Measurements from ENCODE around the gene GPR153.

GPR153 gene

GRCh38 chr1:6200188-6200809, 60.6 kb downstream of the GPR153 start:
- DNase-seq (ENCODE audit: low read depth): no peak

- peak; percentile 97 for DNase-seq (ENCODE audit: low read depth)
Observed at GRCh38 chr1:6199298-6200187, 61.4 kb downstream of the GPR153 start, which contains the start of gene RPL22. TSS of gene RPL22 (minus strand) at chr1:6199595. CDS start at chr1:6199573, 22 bp downstream.

GRCh38 chr1:6198646-6199297, 62.1 kb downstream of the GPR153 start:
- DNase-seq (ENCODE audit: low read depth): no peak

- DNase-seq (ENCODE audit: low read depth): no peak
Observed at GRCh38 chr1:6197746-6198427, 63.0 kb downstream of the GPR153 start.

Data from non-pigmented ciliary epithelial cell (primary cell).